WERI-Rb-1 (cell line): ENCODE measurements around the gene NCS1.

Experiments used
- DNase-seq: peaks from one replicate; pipeline ENCODE4 v3.0.0-alpha.2; 2020
- H3K27ac ChIP-seq: fragments of 250-450 bp; sonication (Bioruptor Pico); 2 replicates; pipeline ENCODE4 v1.5.1; 2020; ENCODE audit warnings: mild to moderate bottlenecking, moderate library complexity
- H3K27me3 ChIP-seq: fragments of 250-450 bp; sonication (Bioruptor Pico); 2 replicates; pipeline ENCODE4 v1.5.1; 2021; ENCODE audit warnings: mild to moderate bottlenecking, low read depth, moderate library complexity; ENCODE audit not compliant: insufficient read depth, severe bottlenecking
- H3K36me3 ChIP-seq: fragments of 250-450 bp; sonication (Bioruptor Pico); 2 replicates; pipeline ENCODE4 v1.5.1; 2020; ENCODE audit warnings: mild to moderate bottlenecking, moderate library complexity
- H3K4me3 ChIP-seq: 2 replicates; pipeline ENCODE4 v1.5.1; 2011; ENCODE audit warnings: low read depth, mild to moderate bottlenecking, control low read depth, low read length
- H3K9me3 ChIP-seq: fragments of 250-450 bp; sonication (Bioruptor Pico); 2 replicates; pipeline ENCODE4 v1.5.1; 2021; ENCODE audit warnings: mild to moderate bottlenecking, moderate library complexity; ENCODE audit not compliant: severe bottlenecking
- TF ChIP-seq, protein P1 (sequence below): IDR thresholded peaks from 2 replicates; pipeline ENCODE4 v1.5.1; 2011; ENCODE audit warnings: low read depth, mild to moderate bottlenecking, control low read depth, inconsistent platforms, low read length

Gene NCS1

DNA sequence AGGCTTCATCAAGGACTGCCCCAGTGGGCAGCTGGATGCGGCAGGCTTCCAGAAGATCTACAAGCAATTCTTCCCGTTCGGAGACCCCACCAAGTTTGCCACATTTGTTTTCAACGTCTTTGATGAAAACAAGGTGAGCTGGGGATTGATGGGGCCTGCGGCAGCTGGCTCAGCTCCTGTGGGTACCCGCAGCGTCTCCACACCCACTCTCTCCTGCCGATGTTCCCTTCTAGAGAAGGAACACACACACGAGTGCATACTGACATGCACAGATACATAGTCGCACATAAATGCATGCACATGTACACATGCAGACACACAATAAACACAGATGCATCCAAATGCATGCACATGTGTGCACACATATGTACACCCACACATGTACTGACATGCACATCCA, 45.6 kb downstream of the NCS1 start:
- Histone ChIP-seq H3K9me3 (no peaks in the 10 kb centered on the region), H3K4me3 (no peak overlapping the region), H3K36me3 (peaks cover 32% of the 10 kb centered on the region), H3K27ac (no peak overlapping the region), H3K27me3 (no peaks in the 10 kb centered on the region)
- TF ChIP-seq, protein P1, sequence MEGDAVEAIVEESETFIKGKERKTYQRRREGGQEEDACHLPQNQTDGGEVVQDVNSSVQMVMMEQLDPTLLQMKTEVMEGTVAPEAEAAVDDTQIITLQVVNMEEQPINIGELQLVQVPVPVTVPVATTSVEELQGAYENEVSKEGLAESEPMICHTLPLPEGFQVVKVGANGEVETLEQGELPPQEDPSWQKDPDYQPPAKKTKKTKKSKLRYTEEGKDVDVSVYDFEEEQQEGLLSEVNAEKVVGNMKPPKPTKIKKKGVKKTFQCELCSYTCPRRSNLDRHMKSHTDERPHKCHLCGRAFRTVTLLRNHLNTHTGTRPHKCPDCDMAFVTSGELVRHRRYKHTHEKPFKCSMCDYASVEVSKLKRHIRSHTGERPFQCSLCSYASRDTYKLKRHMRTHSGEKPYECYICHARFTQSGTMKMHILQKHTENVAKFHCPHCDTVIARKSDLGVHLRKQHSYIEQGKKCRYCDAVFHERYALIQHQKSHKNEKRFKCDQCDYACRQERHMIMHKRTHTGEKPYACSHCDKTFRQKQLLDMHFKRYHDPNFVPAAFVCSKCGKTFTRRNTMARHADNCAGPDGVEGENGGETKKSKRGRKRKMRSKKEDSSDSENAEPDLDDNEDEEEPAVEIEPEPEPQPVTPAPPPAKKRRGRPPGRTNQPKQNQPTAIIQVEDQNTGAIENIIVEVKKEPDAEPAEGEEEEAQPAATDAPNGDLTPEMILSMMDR, result no peak
- no peak for DNase-seq

DNA sequence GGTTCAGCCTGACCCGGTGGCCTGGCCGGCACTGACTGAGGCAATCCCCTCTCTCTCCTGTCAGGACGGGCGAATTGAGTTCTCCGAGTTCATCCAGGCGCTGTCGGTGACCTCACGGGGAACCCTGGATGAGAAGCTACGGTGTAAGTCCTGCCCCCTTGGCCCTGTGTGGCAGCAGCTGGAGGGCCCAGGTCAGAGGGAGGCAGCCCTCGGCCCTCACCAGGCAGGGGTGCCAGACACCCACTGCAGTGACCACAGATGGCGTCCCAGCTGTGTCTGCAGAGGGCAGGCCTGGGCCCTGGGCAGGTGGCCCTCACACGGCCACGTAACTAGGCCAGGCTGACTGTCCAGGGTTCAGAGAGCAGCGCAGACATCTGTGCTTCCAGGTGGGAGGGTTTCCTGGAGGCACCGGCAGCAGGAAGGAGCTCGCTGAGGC, 47.5 kb downstream of the NCS1 start:
- Histone ChIP-seq H3K27ac (peak overlapping the region; percentile 84), H3K27me3 (no peaks in the 10 kb centered on the region)

DNA sequence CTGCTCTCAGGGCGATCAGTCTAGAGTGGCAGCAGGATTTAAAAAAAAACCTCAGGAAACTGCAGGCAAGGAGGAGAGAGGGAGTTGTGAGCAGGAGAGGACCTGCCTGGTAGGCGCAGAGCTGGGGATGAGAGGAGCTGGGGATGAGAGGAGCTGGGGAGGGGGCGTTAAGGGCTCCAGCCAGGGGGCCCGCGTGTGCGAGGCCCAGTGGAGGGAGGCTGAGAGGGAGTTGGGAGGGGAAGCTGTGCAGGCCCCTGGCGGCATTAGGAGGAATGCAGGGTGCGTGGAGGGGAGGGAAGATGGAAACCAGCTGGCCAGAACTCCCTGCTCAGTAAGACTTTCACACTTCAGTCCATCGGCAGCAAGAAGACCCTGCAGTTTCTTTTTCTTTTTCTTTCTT, 48.1 kb downstream of the NCS1 start:
- H3K9me3 ChIP-seq, result peaks cover 4% of the 10 kb centered on the region
- peak overlapping the region; percentile 84 for H3K27ac ChIP-seq
- peaks cover 51% of the 10 kb centered on the region for H3K36me3 ChIP-seq
- TF ChIP-seq, protein P1, result peak; percentile 61
- no peaks in the 10 kb centered on the region for H3K27me3 ChIP-seq
- no peak overlapping the region for H3K4me3 ChIP-seq
- peak; percentile 76 for DNase-seq

More for the DNA sequence above, 47.5 kb downstream of the NCS1 start:
- peaks cover 47% of the 10 kb centered on the region for H3K36me3 ChIP-seq
- peak; percentile 85 for DNase-seq
- TF ChIP-seq, protein P1, result peak; percentile 48; the same call in 1 of the 2 replicates
- no peak overlapping the region for H3K4me3 ChIP-seq
- peaks cover 2% of the 10 kb centered on the region for H3K9me3 ChIP-seq

DNA sequence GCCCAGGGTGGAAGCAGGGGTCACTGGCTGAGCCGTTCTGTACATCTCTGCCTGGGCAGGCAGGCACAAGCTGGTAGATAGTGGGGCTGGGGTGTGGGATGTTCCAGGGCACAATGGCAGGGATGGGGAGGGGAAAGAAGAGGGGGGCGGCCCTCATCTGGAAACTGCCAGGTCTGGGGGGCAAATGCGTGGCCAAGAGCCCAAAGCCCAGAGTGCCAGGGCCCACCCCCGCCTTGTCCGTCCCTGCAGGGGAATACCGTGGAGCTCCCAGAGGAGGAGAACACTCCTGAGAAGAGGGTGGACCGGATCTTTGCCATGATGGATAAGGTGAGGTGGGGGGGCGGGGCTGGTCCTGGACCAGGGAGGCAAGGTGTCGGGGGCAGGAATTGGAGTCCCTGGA, 50.6 kb downstream of the NCS1 start:
- TF ChIP-seq, protein P1, result no peak
- H3K27me3 ChIP-seq, result no peaks in the 10 kb centered on the region
- peaks cover 64% of the 10 kb centered on the region for H3K36me3 ChIP-seq
- peaks cover 11% of the 10 kb centered on the region for H3K9me3 ChIP-seq
- H3K27ac ChIP-seq, result no peak overlapping the region
- no peak overlapping the region for H3K4me3 ChIP-seq
- DNase-seq, result no peak

DNA sequence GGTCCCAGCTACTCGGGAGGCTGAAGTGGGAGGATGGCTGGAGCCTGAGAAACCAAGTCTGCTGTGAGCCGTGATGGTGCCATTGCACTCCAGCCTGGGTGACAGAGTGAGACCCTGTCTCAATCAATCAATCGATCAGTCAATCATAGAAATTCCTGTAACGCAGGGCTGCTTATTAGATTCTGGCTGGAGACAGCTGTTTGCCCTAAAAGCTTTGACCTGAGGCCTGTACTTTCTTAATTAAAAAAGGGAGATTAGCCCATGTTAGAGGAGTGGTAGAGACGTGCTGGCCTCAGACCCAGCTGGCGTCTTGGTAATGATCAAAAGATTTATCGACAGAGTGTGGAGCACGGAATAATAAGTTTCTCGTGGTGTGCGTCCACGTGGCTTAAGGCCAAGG, 52.9 kb downstream of the NCS1 start:
- no peaks in the 10 kb centered on the region for H3K27me3 ChIP-seq
- DNase-seq, result peak; percentile 69
- no peak overlapping the region for H3K4me3 ChIP-seq
- peak overlapping the region; percentile 78 for H3K27ac ChIP-seq
- peaks cover 13% of the 10 kb centered on the region for H3K9me3 ChIP-seq
- H3K36me3 ChIP-seq, result peaks cover 72% of the 10 kb centered on the region
- TF ChIP-seq, protein P1, result no peak

DNA sequence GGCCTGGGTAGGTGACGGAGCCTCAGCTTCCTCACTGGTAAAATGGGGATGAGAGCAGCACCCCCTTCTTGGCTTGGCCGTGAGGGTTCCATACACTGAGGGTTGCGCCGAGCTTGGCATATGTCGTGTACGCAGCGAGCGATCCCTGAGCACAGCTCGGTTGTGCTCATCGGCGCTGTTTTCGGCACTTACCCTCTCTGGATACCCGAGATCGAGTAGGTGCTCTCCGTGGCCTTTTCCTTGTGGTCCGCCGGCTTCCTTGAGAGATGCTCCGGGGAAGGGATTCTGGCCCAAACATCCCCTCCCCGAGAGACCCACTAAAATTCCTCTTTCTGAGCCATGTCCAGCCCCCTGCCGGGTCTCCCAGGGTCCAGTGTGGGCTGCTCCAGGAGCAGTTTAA, 53.4 kb downstream of the NCS1 start:
- TF ChIP-seq, protein P1, result no peak
- Histone ChIP-seq H3K9me3 (peaks cover 13% of the 10 kb centered on the region), H3K36me3 (peaks cover 76% of the 10 kb centered on the region), H3K27ac (peak overlapping the region; percentile 78), H3K27me3 (no peaks in the 10 kb centered on the region), H3K4me3 (no peak overlapping the region)
- DNase-seq, result no peak
